Stomach (tissue), 4 donors: Measurements from ENCODE around the gene PTGIR.
A peak's percentile ranks its signal among the peaks of the same experiment; 100 is the strongest.

Experiments used
- CTCF ChIP-seq, 7 experiments: fragments of 450-650 bp in 4 of 7; fragments of 200-600 bp in 3 of 7; sonication (generic) in 3 of 7; IDR thresholded peaks; one replicate each; pipeline ENCODE4 v1.5.1; 2016 to 2019; ENCODE audit warnings: antibody characterized with exemption in 7 of 7, control low read depth in 2 of 7, mild to moderate bottlenecking in 1 of 7
- EP300 ChIP-seq: sonication (generic); formaldehyde crosslinking; IDR thresholded peaks from one replicate; pipeline ENCODE4 v1.6.1; 2017; ENCODE audit warnings: antibody characterized with exemption
- POLR2A ChIP-seq, 4 donors: fragments of 450-650 bp; IDR thresholded peaks; one replicate each; pipeline ENCODE4 v1.6.1; 2016; ENCODE audit warnings: antibody characterized with exemption in 4 of 4, control low read depth in 2 of 4, mild to moderate bottlenecking in 1 of 4, moderate library complexity in 1 of 4
- POLR2AphosphoS5 ChIP-seq, 3 donors: sonication (generic); formaldehyde crosslinking; IDR thresholded peaks; one replicate each; pipeline ENCODE4 v1.6.1; 2016; ENCODE audit warnings: antibody characterized with exemption in 3 of 3

- TF ChIP-seq POLR2A (IDR thresholded peaks at IDR 0.05) (no peak), CTCF (IDR thresholded peaks at IDR 0.05) (no peak), EP300 (no peak), POLR2AphosphoS5 (IDR thresholded peaks at IDR 0.05) (peak in 2 of 3 donors; percentile 7 to 25)
Measured at GRCh38 chr19:46620716-46621115, 4.2 kb downstream of the PTGIR start.
